Pancreas (tissue), 10 donors: ENCODE results near the gene RALGPS2. TPM values are rescaled to one million over a fixed set of nuclear protein-coding genes. Genes with fewer than 3 reads are reported as not detected.

ENCODE experiments used
- ATAC-seq, 4 donors: fragments of 200-7000 bp; cut with Tn5 transposase; one replicate each; pipeline versions ENCODE4 v1.8.0 to v1.9.1; 2020; ENCODE audit warnings: mild to moderate bottlenecking in 4 of 4, moderate library complexity in 4 of 4
- DNase-seq, 6 donors: peaks; one replicate each; pipeline ENCODE4 v3.0.0-alpha.2; 2020
- FAIRE-seq: peaks from 2 replicates; lab custom pipeline; 2012; peaks lifted over from hg19 to GRCh38; lab: Jason Lieb, UNC
- H3K27ac ChIP-seq, 4 donors: fragments of 200-600 bp; sonication (generic); 1 replicate in 3 of 4; 2 replicates in 1 of 4; pipeline versions ENCODE4 v1.5.0 to v1.8.0; 2020
- H3K27me3 ChIP-seq, 4 donors: fragments of 200-600 bp; one replicate each; pipeline ENCODE4 v1.8.0; 2021
- H3K36me3 ChIP-seq, 3 donors: fragments of 200-600 bp; sonication (generic) in 1 of 3; one replicate each; pipeline versions ENCODE4 v1.5.0 to v1.8.0; 2020 to 2021
- H3K4me1 ChIP-seq, 3 donors: fragments of 200-600 bp; one replicate each; pipeline ENCODE4 v1.8.0; 2021
- H3K4me3 ChIP-seq, 4 donors: fragments of 200-600 bp; sonication (generic) in 2 of 4; one replicate each; pipeline versions ENCODE4 v1.5.0 to v1.8.0; 2020 to 2021
- H3K9me3 ChIP-seq, 4 donors: fragments of 200-600 bp; one replicate each; pipeline ENCODE4 v1.8.0; 2021
- CTCF ChIP-seq, 4 donors: fragments of 200-600 bp; sonication (generic) in 3 of 4; IDR thresholded peaks; one replicate each; pipeline versions ENCODE4 v1.5.0 to v1.8.0; 2021; ENCODE audit warnings: antibody characterized with exemption in 4 of 4
- WGBS, 2 donors: extraction: QIAGEN DNeasy Blood & Tissue Kit; methylation state at CpG; one replicate each; pipeline ENCODE4 v1.1.7; 2013; 5-methylcytosine and 5-hydroxymethylcytosine counted together
- intact Hi-C, 3 donors: fragments of 100-400 bp; cut with DNase I; formaldehyde crosslinking; loops; one replicate each; pipeline versions ENCODE4 v1.11.1 to v1.14.2; 2022
- microRNA-seq, 2 donors: library from miRNA; unstranded; fragments of <30 nt; microRNA quantifications; one replicate each; pipeline versions ENCODE4 to v1.1.0, GENCODE V29; 2019 to 2020
- polyA plus RNA-seq, 2 donors: library from polyadenylated mRNA; stranded (reverse); fragments of 200-250 nt; gene quantifications; one replicate each; pipeline ENCODE4 v1.2.3, GENCODE V29; 2013
- total RNA-seq, 6 donors: library from RNA; stranded (reverse); fragmentation: NEBNext Ultra II Directional in 4 of 6; extraction: Animal tissue kit (Norgen Biotek cat#: 25700) in 4 of 6; gene quantifications; one replicate each; pipeline versions ENCODE4 v1.2.1 to v1.2.4, GENCODE V29; 2021 to 2023
- donor health status: healthy with polysubstance abuse.
- donor health status: DM: no; HTN: no; CAD: no; lungs with moderate emphysema.
- donor health status: DM: no; HTN: no; CAD: no.
- donor health status: control.
- donor health status: control.
- donor health status: Bipolar disorder and iron deficiency.
- donor health status: DM: yes; HTN: yes; CAD: no.
- donor health status: DM: no; HTN: no; CAD: no.
- donor health status: DM: no; HTN: no; CAD: no.
- donor health status: DM: yes; HTN: yes; CAD: no.

RALGPS2 gene
- total and polyA plus RNA-seq, 8 donors, result 1.9 to 11.6 (median 7.6) TPM

- no peak for ATAC-seq
- no peaks in the 10 kb centered on the region for H3K4me1 ChIP-seq
- no peak for DNase-seq
- FAIRE-seq, result no peak
- H3K4me3 ChIP-seq, result no peak overlapping the region
- no peaks in the 10 kb centered on the region for H3K9me3 ChIP-seq
- H3K36me3 ChIP-seq, result no peaks in the 10 kb centered on the region
- no peaks in the 10 kb centered on the region for H3K27me3 ChIP-seq
- TF ChIP-seq CTCF (IDR thresholded peaks at IDR 0.05), result no peak
- intact Hi-C loops, result no loop called here
- no peak overlapping the region for H3K27ac ChIP-seq
Measured at GRCh38 chr1:178966312-178966711, 241.3 kb downstream of the RALGPS2 start.

GRCh38 chr1:178969226-178969987 is 244.4 kb downstream of the RALGPS2 start:
- FAIRE-seq (no peak), DNase-seq (no peak), ATAC-seq (no peak)
- WGBS, 2 donors, result 89 to 97% methylated on average over 9 of the region's 9 CpGs
- TF ChIP-seq CTCF (IDR thresholded peaks at IDR 0.05), result no peak
- no peaks in the 10 kb centered on the region for H3K27me3 ChIP-seq
- no peak overlapping the region for H3K27ac ChIP-seq
- no peaks in the 10 kb centered on the region for H3K36me3 ChIP-seq
- intact Hi-C loops, result no loop called here
- no peak overlapping the region for H3K4me3 ChIP-seq
- H3K4me1 ChIP-seq, result no peaks in the 10 kb centered on the region
- no peaks in the 10 kb centered on the region for H3K9me3 ChIP-seq

- no peaks in the 10 kb centered on the region for H3K27me3 ChIP-seq
- H3K27ac ChIP-seq, result no peak overlapping the region
- FAIRE-seq (no peak), ATAC-seq (peak in 3 of 4 donors; percentile 53 to 91 (median 77)), DNase-seq (peak in 2 of 6 donors; percentile 48 to 66)
- no peaks in the 10 kb centered on the region for H3K36me3 ChIP-seq
- no peak for TF ChIP-seq CTCF (IDR thresholded peaks at IDR 0.05)
- no peaks in the 10 kb centered on the region for H3K4me1 ChIP-seq
- no peak overlapping the region for H3K4me3 ChIP-seq
- H3K9me3 ChIP-seq, result no peaks in the 10 kb centered on the region
- WGBS, 2 donors, result 37 to 46% methylated on average over 5 of the region's 5 CpGs
- intact Hi-C loops, result no loop called here
Measured at GRCh38 chr1:178970184-178970583, 245.1 kb downstream of the RALGPS2 start.

Small RNAs within 50 kb of the gene (microRNA-seq; reads per million reads assigned to microRNA genes)
- 0 to 0.59 reads per million in 2 donors for gene MIR4424

Other genes starting within 250 kb of the RALGPS2 start
- gene CLEC20A, start 228.3 kb upstream of the RALGPS2 start, total RNA-seq, result not detected
- gene CLEC20A, start 228.3 kb upstream of the RALGPS2 start, polyA plus RNA-seq, result not detected
- gene TEX35, start 212.1 kb upstream of the RALGPS2 start, total RNA-seq, result not detected
- not detected for gene TEX35, start 212.1 kb upstream of the RALGPS2 start, polyA plus RNA-seq
- gene ANGPTL1, start 145.8 kb downstream of the RALGPS2 start, total RNA-seq, result 10 to 100 TPM in 1 of 6 donors, 1 to 10 TPM in 5; 2.9 to 10.1 (median 4.6) TPM
- gene ANGPTL1, start 145.8 kb downstream of the RALGPS2 start, polyA plus RNA-seq, result 1 to 10 TPM; 2.5 to 9.5 TPM